Gastroesophageal sphincter (tissue), 3 donors: ENCODE measurements around the gene ADAT3.

Experiments used
- POLR2AphosphoS5 ChIP-seq: sonication (generic); formaldehyde crosslinking; IDR thresholded peaks from one replicate; pipeline ENCODE4 v1.6.1; 2017; ENCODE audit warnings: antibody characterized with exemption
- TF ChIP-seq, protein P1 (sequence below), 4 experiments: fragments of 200-600 bp in 2 of 4; fragments of 450-650 bp in 2 of 4; sonication (generic) in 1 of 4; IDR thresholded peaks; one replicate each; pipeline ENCODE4 v1.5.1; 2017 to 2019; ENCODE audit warnings: antibody characterized with exemption in 4 of 4, mild to moderate bottlenecking in 2 of 4, moderate library complexity in 2 of 4

DNA sequence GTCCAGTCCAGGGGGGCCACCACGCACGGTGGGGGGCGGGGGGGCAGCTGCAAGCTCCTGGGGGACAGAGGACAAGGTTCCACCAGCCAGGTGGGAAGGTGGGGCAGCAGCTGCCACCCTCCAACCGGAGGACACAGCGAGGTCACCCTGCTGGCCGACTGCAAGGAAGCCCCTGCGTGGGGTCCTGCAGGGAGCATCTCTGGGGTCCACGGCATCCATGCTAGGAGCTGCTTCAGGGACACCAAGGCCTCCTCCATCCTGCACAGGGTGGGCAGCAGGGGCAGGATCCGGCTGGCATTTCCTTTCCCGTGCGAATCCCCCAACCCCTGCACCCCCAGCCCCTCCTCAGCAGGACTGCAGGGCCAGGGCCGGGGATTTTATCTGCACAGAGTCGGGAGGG lies 33.6 kb upstream of the ADAT3 start:
- TF ChIP-seq, protein P1, sequence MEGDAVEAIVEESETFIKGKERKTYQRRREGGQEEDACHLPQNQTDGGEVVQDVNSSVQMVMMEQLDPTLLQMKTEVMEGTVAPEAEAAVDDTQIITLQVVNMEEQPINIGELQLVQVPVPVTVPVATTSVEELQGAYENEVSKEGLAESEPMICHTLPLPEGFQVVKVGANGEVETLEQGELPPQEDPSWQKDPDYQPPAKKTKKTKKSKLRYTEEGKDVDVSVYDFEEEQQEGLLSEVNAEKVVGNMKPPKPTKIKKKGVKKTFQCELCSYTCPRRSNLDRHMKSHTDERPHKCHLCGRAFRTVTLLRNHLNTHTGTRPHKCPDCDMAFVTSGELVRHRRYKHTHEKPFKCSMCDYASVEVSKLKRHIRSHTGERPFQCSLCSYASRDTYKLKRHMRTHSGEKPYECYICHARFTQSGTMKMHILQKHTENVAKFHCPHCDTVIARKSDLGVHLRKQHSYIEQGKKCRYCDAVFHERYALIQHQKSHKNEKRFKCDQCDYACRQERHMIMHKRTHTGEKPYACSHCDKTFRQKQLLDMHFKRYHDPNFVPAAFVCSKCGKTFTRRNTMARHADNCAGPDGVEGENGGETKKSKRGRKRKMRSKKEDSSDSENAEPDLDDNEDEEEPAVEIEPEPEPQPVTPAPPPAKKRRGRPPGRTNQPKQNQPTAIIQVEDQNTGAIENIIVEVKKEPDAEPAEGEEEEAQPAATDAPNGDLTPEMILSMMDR (IDR thresholded peaks at IDR 0.05), result no peak
- no peak for TF ChIP-seq POLR2AphosphoS5
